HG03442 (cell line): ENCODE data around the gene ERCC8.
"Not testable (repeated sequence)": the region's sequence is repeated elsewhere in the genome, so short reads cannot be mapped to it uniquely, and the experiment has no call there.

Experiments used
- ATAC-seq: cut with Tn5 transposase; IDR thresholded peaks from one replicate; pipeline ENCODE4 v1.9.1; 2021; ENCODE audit warnings: mild to moderate bottlenecking, moderate library complexity; ENCODE audit not compliant: unreplicated experiment

ERCC8 gene

GRCh38 chr5:60918466-60918865 is 26.4 kb downstream of the ERCC8 start:
- ATAC-seq, result no peak

DNA sequence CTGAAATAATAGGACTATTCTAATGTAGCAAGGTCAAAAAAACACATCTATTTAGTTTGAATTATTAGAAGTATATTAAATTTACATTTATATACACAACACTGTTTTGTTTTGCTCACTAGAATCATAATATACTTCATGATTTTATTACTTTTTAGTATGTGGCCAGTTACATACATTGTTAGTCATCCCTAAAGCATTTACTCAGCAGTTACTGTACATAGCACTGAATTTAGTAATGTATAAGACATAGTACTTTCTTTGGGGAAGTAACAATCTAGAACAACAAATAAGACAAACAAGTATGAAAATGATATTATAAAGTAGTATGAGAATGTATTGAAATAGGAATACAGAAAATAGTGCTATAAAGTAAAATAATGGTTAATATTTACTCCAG is 28.2 kb downstream of the ERCC8 start:
- ATAC-seq, result no peak

DNA sequence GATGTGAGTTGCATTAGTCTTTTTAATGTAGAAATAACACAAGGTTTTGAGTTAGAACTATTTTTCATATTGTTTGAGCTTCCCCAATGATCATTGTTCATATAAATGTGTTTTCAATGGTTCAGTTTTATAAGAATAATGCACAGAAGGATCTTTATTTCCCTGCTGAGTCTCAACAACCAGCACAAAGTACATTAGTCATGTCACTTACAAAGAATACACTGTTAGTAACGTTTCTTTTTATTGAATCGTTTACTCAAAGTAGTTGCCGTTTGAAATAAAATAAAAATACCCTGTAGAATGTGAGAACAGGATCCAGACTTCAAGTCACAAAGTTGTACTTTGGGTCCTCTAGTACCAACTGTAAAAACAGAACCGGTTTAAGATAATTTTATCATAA is 41.5 kb downstream of the ERCC8 start:
- ATAC-seq, result no peak

DNA sequence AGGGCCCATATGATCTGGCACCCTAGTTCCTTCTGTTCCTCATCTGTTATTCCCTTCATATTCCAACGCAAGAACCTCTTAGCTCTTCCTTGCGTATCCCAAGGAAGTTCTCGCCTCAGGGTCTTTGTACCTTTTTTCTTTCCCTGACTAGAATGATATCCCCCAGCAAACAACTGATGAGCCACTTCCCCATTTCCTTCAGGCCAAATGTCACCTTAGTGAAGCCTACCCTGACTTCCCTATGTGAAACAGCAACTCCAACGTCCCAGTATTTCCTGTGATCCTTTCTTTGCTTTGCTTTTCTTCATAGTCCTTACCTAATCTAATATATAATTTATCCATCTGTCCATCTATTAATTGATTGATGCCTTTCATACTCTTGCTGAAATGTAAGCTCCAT is 47.9 kb downstream of the ERCC8 start:
- ATAC-seq, result no peak

DNA sequence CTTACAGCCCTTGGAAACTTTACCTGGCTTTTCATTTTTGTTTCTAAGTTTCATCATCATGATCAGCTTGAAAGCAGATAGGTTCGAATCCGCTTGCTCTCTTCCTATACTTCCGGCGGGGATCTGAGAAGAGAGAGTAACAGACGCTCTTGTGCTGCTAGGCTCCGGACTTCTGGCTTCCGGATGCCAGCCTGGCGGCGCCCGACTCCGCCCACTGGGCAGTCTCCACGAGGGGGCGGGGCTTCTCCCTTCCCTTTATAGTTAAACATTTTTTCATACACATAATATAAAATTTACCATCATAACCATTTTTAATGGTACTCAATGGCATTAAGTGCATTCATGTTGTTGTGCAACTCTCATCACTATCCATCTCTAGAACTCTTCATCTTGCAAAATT is 51.3 kb downstream of the ERCC8 start:
- no peak for ATAC-seq

GRCh38 chr5:60891667-60892066 is 53.2 kb downstream of the ERCC8 start:
- no peak for ATAC-seq

- no peak for ATAC-seq
Measured at GRCh38 chr5:60888359-60889061, 56.4 kb downstream of the ERCC8 start.

DNA sequence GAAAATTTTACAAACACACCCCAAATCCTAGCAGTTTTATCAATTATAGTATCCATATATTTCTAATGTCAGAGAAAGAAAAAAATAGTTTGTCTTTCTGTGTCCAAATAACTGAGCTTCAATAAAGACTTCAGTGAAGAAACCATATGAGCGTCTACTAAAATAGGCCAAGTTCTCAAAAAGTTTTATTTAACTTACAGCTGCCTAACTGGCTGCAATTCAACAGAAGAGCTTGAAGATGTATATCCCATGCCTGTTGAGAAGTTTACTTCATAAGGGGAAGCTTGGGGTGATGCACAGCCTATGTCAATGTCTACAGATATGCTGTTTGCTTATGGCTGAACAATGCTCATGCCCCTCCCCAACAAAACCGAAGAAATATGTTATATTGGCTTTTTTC is 57.1 kb downstream of the ERCC8 start:
- no peak for ATAC-seq

- no peak for ATAC-seq
Measured at GRCh38 chr5:60887096-60887495, 57.8 kb downstream of the ERCC8 start.

DNA sequence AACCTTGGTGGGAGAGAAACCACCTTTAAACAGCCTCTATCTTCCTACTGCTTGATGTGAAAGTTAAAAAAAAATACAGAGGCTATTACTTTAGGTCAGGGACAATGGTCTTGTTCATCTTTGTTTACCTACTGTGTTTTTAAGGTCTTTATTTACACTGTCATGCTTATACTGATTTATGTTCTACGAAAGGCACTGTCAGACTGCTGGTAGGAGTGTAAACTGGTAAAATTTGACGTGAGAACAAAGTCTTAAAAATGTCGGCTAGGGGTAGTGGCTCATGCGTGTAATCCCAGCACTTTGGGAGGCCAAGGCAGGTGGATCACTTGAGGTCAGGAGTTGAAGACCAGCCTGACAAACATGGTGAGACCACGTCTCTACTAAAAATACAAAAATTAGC is 58.7 kb downstream of the ERCC8 start:
- no peak for ATAC-seq

- no peak for ATAC-seq
Measured at GRCh38 chr5:60883229-60883628, 61.6 kb downstream of the ERCC8 start.

GRCh38 chr5:60872892-60873291 is 72.0 kb downstream of the ERCC8 start:
- no peak for ATAC-seq

DNA sequence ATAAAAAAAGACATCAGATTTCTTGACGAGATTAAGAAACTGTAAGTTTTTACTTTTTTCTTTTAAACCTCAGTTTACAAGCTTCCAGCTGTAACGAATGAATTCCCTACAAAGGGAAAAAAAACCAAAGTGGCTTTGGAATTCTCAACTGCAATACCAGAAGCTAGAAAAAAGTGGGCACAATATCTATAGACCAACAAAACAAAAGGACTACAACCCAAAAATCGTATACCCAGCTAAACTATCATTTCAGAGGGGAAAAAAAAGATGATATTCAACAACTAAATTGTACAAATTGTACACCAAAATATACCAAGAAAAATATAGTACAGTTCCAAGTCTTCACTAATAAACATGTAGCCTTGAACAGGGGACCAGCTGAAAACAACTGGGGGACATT is 74.0 kb downstream of the ERCC8 start:
- no peak for ATAC-seq

- ATAC-seq, result not testable (repeated sequence)
Measured at GRCh38 chr5:60860572-60860971, 84.3 kb downstream of the ERCC8 start.

GRCh38 chr5:60856066-60856465 is 88.8 kb downstream of the ERCC8 start:
- ATAC-seq, result no peak

DNA sequence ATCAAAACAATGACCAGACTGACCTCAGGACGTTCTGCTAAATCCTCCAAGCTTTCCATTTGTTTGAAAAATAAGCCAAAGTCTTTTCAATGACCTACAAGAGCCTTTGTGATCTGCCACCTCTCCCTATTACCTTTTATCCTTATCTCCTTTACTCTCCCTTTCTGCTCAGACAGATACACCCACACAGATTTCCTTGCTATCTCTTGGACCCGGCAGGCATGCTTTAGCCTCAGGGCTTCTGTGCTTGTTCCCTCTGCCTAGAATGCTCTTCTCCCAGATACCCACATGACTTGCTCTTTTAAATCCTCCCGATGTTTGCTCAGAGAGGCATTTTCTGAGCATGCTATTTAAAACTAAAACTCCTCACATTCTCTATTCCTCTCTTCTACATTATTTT is 91.9 kb downstream of the ERCC8 start:
- no peak for ATAC-seq

- ATAC-seq, result no peak
Measured at GRCh38 chr5:60852317-60852716, 92.6 kb downstream of the ERCC8 start.

DNA sequence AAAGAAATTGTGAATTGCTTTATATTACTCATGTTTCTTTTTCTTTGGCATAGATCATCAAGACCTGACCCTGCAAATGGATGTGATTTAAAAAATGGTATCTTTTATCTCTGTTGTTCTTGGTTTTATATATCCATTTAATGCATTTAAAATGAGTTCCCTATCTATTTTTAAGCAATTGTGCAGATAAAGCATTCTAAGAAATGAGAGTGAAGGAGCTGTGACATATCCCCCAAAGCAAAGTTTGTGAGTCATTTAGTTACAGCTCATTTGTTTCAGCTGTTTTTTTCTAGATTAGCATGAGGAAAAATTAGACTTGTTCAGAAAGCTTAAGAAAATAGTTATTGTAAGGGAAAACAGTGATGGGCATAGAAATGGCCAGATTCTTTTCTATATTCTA is 93.2 kb downstream of the ERCC8 start:
- ATAC-seq, result no peak

GRCh38 chr5:60846298-60846697 is 98.6 kb downstream of the ERCC8 start:
- no peak for ATAC-seq

- peak; percentile 91 for ATAC-seq
Measured at GRCh38 chr5:60843936-60844905, 100.6 kb downstream of the ERCC8 start, which contains the start of gene ELOVL7. Gene ELOVL7 (minus strand): TSS chr5:60844269. CDS start chr5:60787397, 56,872 bp downstream.

DNA sequence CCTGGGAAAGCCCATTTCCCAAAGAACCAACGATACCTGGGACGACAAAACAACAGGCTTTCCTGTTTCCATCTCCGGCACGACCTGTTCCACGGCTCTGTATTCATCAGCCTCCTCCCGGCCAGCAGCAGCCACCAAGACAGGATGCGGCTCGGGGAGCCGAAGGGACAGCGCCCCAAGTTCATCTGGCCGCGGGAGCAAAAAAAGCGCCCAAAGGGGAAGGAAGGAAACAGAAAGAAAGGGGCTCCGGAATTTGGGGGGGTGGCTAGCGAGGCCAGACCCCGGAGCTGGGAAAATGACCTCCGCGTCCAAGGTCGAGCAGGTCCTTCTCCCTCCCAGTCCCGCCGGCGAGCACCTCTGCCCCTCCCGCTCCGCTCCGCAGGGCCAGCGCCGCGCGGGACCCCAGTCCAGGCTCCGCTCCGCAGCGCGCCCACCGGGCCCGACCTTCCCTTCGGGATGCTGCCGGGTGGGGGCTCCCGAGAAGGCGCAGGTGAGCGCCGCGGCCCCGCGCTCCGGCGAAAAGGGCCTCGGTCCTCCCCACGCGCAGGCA is 101.4 kb downstream of the ERCC8 start:
- ATAC-seq, result peak; percentile 8
